HPDE6-E6E7 (cell line): ENCODE measurements around the gene FARP1.

Source experiments
- DNase-seq: peaks from one replicate; pipeline ENCODE4 v3.0.0; 2011; ENCODE audit warnings: missing footprints; ENCODE audit errors: extremely low spot score

Gene FARP1

GRCh38 chr13:98173431-98174152 is 30.7 kb downstream of the FARP1 start:
- DNase-seq, result no peak

GRCh38 chr13:98174307-98174706 is 31.4 kb downstream of the FARP1 start:
- no peak for DNase-seq

DNA sequence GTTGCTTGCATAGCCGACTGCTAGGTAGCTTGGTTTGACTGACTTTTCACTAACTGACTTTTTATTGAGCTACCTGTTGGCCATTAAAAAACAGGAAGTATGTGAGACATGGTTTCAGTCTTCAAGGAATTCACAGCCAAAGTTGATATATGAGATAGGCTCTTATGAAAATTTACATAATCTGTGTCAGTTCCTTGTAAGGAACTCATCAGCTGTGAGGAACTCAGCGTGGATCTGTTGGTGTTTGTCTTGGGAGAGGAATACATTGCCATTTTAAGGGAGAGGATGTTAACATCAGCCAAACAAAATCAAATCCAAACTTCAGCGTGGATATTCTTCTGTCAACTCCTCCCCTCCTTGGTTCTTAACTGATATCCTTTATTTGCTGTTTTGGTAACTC is 32.1 kb downstream of the FARP1 start:
- no peak for DNase-seq

DNA sequence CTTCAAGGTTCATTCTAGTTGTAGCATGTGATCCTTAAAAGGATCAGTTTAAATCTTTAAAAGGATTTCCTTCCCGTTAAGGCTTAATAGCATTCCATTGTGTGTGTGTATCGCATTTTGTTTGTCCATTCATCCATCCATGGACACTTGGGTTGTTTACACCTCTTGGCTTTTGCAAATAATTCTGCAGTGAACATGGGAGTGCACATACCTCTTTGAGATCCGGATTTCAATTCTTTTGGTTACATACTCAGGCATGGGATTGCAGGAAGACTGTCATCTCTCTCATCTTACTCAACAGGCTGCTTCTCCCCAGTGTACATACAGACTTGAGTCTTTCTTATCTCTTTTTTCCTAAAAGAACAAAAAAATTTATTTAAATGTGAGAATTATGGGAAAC is 32.9 kb downstream of the FARP1 start:
- no peak for DNase-seq

DNA sequence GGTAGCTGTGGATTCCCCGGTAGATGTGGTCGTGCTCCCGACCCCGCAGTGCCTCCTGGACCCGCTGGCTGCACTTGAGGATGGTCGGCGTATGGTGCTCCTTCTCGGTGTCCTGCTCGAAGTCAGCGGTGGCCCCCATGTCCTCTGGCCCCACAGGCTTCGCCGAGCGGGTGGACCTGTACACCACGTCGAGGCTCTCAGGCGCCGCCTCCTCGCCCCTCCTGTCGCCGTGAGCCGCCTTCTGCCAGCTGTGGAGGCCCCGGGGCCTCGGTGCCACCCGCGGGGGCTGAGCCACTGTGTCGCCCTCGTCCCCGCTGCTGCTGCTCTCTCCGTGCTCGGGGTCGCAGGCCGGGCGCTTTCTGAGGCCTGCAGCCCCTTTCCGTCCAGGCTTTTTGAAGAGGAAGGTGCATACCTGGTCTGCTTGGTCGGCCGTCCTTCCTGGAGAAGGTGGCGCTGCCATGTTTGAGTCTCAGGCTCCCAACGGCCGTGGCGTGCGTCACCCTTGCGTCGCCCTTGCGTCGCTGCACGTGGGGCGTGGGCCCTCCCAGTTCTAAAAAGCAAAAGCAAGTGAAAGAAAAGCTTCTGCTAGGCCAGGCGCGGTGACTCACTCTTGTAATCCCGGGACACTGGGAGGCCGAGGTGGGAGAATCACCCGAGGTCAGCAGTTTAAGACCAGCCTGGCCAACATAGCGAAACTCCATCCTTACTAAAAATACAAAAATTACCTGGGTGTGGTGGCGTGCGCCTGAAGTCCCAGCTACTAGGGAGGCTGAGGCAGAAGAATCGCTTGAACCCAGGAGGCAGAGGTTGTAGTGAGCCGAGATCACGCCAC is 34.1 kb downstream of the FARP1 start, which contains the start of gene RNF113B:
RNF113B (minus strand) TSS at position 493 of the 832 bp plus-strand sequence; CDS start at position 460, 33 bp downstream.
- DNase-seq, result no peak

- no peak for DNase-seq
Observed at GRCh38 chr13:98180092-98180491, 37.2 kb downstream of the FARP1 start.

GRCh38 chr13:98181111-98181815 is 38.4 kb downstream of the FARP1 start:
- no peak for DNase-seq

DNA sequence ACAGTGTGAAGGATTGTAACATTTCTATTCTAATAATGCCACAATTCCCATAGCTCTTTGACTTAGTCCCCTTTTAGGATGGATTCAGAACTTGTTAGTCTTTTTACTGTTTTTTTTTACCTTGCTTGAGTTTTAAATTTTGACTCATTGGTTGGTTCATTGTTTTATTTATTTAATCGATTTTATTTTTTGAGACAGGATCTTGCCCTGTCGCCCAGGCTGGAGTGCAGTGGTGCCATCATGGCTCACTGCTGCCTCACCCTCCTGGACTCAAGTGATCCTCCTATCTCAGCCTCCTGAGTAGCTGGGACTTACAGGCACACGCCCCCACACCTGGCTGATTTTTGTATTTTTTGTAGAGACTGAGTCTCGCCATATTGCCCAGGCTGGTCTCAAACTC is 39.3 kb downstream of the FARP1 start:
- no peak for DNase-seq

DNA sequence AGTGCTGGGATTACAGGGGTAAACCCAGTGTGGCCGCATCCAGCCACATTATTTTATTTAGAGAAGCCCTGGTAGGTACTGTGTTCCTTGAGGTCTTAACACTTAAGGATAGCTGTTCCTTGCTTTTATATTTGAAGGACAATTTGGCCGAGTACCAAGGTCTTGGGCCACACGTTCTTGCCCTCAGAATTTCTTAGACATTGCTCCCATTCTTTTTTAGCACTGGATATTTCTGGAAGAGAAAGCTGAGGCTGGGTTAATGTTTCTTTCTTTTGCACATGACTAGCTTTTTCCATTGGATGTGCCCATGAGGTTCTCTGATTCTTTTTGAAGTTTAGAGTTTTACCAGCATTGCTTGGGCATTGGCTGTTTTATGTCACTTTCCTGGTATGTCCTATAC is 39.7 kb downstream of the FARP1 start:
- no peak for DNase-seq

DNA sequence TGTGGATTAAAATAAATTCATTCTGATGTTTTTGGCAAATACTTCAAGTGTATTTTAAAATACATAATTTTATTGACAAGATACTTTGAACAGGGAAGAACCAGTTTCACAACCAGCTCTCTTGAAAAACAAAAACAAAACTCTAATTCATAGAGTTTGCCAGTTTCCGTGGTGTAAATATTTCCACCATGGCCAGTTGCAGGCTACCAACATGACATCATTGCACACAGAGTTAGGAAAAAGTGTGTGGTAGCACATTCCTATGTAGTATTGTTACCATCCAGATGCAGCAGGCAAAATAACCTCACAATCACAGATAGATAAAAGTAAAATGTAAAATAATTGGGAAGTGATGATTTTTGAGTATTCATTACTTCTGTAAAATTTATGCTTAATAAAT is 41.9 kb downstream of the FARP1 start:
- DNase-seq, result no peak

DNA sequence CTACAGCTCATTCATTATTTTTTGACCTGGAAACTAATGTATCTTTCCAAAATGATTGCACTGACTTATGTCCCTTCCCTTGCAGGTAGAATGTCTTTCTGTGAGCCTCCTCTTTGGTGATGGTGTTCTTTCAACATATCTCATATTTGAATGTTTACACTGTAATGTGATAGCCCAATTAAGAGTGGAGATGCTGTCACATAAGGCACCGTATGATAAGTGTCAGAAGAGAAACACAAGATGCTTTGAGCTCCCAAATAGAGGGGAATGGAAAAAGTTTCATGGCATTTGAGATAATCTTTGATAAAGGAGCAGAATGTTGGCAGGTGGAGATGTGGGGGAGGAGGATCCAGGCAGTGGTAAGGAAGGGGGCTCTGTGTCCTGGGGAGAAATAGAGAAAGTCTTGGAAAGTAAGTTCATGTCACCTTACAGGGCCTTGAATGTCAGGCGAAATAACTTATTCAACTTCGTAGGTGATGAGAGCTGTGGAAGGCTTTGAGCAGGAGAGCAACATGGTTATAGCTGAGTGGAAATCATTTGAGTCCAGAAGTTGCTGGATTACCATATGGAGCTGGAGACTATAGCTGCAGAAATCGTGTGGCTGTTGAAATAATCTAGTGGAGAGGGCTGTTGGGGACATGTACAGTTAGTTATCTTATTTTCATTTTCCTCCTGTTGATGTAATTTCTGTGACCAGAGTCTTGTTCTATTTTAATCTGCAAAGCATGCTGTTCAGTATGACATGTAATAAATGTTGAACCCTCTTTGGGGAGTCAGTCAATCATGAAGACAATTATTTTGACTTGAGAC is 44.5 kb downstream of the FARP1 start:
- no peak for DNase-seq

GRCh38 chr13:98187965-98188261 is 45.0 kb downstream of the FARP1 start:
- no peak for DNase-seq

DNA sequence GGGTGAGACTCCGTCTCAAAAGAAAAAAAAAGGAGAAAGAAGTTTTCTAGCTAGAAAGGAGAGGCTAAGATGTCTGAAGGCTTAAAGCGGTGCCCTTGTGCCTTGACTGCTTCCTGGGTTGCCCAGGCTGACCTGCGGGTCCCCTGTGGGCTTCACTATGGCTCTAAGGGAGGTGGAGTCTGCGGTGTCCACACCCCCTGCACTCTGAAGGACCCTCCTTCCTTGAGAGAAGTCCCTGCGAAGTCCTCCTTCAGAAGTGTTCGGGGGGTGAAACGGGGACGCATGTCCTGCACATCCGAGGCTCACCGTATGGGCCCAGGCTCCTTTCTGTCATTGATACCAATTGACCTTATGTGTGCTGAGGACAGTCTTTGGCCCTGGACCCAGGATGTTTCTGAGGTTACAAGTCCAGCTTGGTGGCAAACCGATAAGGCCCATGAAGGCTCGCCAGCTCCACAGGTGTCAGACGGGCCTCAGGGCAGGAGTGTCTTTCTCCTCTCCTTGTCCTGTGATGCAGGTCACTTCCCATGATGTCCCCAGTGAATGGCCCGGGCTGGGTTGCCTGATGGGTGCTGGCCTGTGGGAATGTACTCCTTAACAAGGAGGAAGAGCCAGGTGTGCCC is 45.8 kb downstream of the FARP1 start:
- no peak for DNase-seq

GRCh38 chr13:98189841-98190505 is 47.1 kb downstream of the FARP1 start:
- no peak for DNase-seq

- no peak for DNase-seq
Observed at GRCh38 chr13:98190889-98191444, 48.1 kb downstream of the FARP1 start.

GRCh38 chr13:98192008-98192407 is 49.1 kb downstream of the FARP1 start:
- no peak for DNase-seq

GRCh38 chr13:98195054-98195791 is 52.3 kb downstream of the FARP1 start:
- DNase-seq, result no peak

GRCh38 chr13:98198683-98199082 is 55.8 kb downstream of the FARP1 start:
- no peak for DNase-seq

DNA sequence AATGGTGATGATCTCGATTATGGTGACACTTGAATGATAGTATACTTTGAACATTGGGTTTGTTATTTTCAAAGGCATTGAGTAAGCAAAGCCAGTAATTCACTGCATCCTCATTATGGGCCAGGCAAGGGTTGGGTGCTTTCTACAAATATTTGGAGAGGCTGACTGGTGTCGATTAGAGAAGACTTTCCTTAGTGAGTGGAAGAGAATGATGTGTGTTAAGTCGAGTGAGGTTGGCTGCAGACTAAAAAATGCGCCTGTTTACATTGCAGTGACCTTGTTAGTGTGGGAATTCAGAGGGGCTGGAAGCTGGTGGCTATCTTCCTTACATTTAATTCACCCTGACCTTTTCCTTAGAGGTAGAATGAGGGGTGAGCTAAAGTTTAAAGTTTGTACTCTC is 56.6 kb downstream of the FARP1 start:
- no peak for DNase-seq
